Keratinocyte (primary cell): ENCODE measurements around the gene ORC2. TPM values are rescaled to one million over a fixed set of nuclear protein-coding genes. Genes with fewer than 3 reads are reported as not detected.

Source experiments
- DNase-seq: peaks from one replicate; pipeline ENCODE4 v3.0.0-alpha.2; 2011; ENCODE audit warnings: low read depth, missing footprints, low spot score
- FAIRE-seq: peaks from 2 replicates; lab custom pipeline; 2011; peaks lifted over from hg19 to GRCh38; lab: Jason Lieb, UNC
- H2AFZ ChIP-seq: 2 replicates; pipeline ENCODE4 v1.6.0; 2012; ENCODE audit warnings: low read length, control low read depth, inconsistent platforms; ENCODE audit not compliant: control insufficient read depth
- H3K27ac ChIP-seq: 2 replicates; pipeline ENCODE4 v1.5.1; 2011; ENCODE audit warnings: low read length; ENCODE audit not compliant: control insufficient read depth, insufficient read depth
- H3K27me3 ChIP-seq: 3 replicates; pipeline ENCODE4 v1.6.0; 2011; ENCODE audit warnings: low read length; ENCODE audit not compliant: control insufficient read depth, insufficient read depth; ENCODE audit errors: extremely low read depth
- H3K36me3 ChIP-seq, 2 experiments: 2 replicates in 1 of 2; 3 replicates in 1 of 2; pipeline ENCODE4 v1.5.1; 2011; ENCODE audit warnings: low read length in 2 of 2, mild to moderate bottlenecking in 1 of 2; ENCODE audit not compliant: control insufficient read depth in 2 of 2, insufficient read depth in 2 of 2; ENCODE audit errors: extremely low read depth in 1 of 2
- H3K4me1 ChIP-seq: 3 replicates; pipeline ENCODE4 v1.5.1; 2011; ENCODE audit warnings: low read length; ENCODE audit not compliant: control insufficient read depth, insufficient read depth; ENCODE audit errors: extremely low read depth
- H3K4me2 ChIP-seq: 3 replicates; pipeline ENCODE4 v1.6.0; 2011; ENCODE audit warnings: low read depth, low read length; ENCODE audit not compliant: control insufficient read depth, insufficient read depth; ENCODE audit errors: extremely low read depth
- H3K4me3 ChIP-seq, 3 experiments: fragments of 200-600 bp in 1 of 3; sonication (generic) in 1 of 3; 2 replicates in 2 of 3; 3 replicates in 1 of 3; pipeline ENCODE4 v1.5.1; 2011 to 2016; ENCODE audit warnings: low read length in 3 of 3, mild to moderate bottlenecking in 3 of 3, control low read depth in 2 of 3, inconsistent platforms in 1 of 3, low read depth in 1 of 3, mixed read lengths in 1 of 3, mixed run types in 1 of 3, moderate library complexity in 1 of 3; ENCODE audit not compliant: control insufficient read depth in 2 of 3, insufficient read depth in 2 of 3; ENCODE audit errors: extremely low read depth in 1 of 3
- H3K79me2 ChIP-seq: 2 replicates; pipeline ENCODE4 v1.6.0; 2012; ENCODE audit warnings: low read length; ENCODE audit not compliant: control insufficient read depth, insufficient read depth
- H3K9ac ChIP-seq: 3 replicates; pipeline ENCODE4 v1.6.0; 2011; ENCODE audit warnings: low read length; ENCODE audit not compliant: control insufficient read depth, insufficient read depth; ENCODE audit errors: extremely low read depth
- H3K9me1 ChIP-seq: 3 replicates; pipeline ENCODE4 v1.6.0; 2011; ENCODE audit warnings: low read length; ENCODE audit not compliant: control insufficient read depth, insufficient read depth; ENCODE audit errors: extremely low read depth
- H3K9me3 ChIP-seq: 2 replicates; pipeline ENCODE4 v1.5.1; 2012; ENCODE audit warnings: low read depth, low read length; ENCODE audit not compliant: control insufficient read depth
- H4K20me1 ChIP-seq: 3 replicates; pipeline ENCODE4 v1.6.0; 2011; ENCODE audit warnings: low read length; ENCODE audit not compliant: control insufficient read depth, insufficient read depth; ENCODE audit errors: extremely low read depth
- CTCF ChIP-seq, 3 experiments: IDR thresholded peaks in 1 of 3; conservative IDR thresholded peaks in 1 of 3; optimal IDR thresholded peaks in 1 of 3; 2 replicates in 2 of 3; 3 replicates in 1 of 3; pipeline versions ENCODE3 to v1.5.1; 2011; ENCODE audit warnings: low read length in 3 of 3, mild to moderate bottlenecking in 3 of 3, moderate library complexity in 2 of 3, control low read depth in 1 of 3, inconsistent platforms in 1 of 3; ENCODE audit not compliant: insufficient read depth in 2 of 3; ENCODE audit errors: extremely low read depth in 1 of 3
- EZH2 ChIP-seq: IDR thresholded peaks from one replicate; pipeline ENCODE4 v1.6.1; 2012; ENCODE audit warnings: inconsistent platforms, mild to moderate bottlenecking, low read length, moderate library complexity
- dilution Hi-C: fragments of 300-500 bp; cut with MboI; formaldehyde crosslinking; loops from one replicate; pipeline ENCODE4 v1.7.0; 2020; ENCODE audit warnings: low sequenced_read_pairs; ENCODE audit not compliant: extremely low pct_ligation_motif_present
- polyA plus RNA-seq, 5 experiments: library from polyadenylated mRNA; depleted of rRNA in 3 of 5; stranded (reverse) in 3 of 5; stranded (forward) in 1 of 5; unstranded in 1 of 5; fragments of >200 nt; gene quantifications; 1 replicate in 1 of 5; 2 replicates in 3 of 5; 3 replicates in 1 of 5; pipeline versions ENCODE4 v1.2.1 to v1.2.3, GENCODE V29; 2011 to 2012; ENCODE audit warnings: missing spikeins in 2 of 5, low read depth in 1 of 5, low replicate concordance in 1 of 5

Gene ORC2
- polyA plus RNA-seq, 1 donor (not counting 4 experiments of a cell fraction or from before 2014, with no cell fraction given) = 13.5 TPM

GRCh38 chr2:201007584-201007998 lies 44.1 kb upstream of the ORC2 start:
- no peaks in the 10 kb centered on the region for H3K79me2 ChIP-seq
- no peak overlapping the region for H3K27ac ChIP-seq
- no peaks in the 10 kb centered on the region for H3K9me1 ChIP-seq
- dilution Hi-C loops = no loop called here
- no peaks in the 10 kb centered on the region for H3K4me1 ChIP-seq
- no peak overlapping the region for H3K9ac ChIP-seq
- TF ChIP-seq EZH2 (no peak), CTCF (optimal IDR thresholded peaks at IDR 0.05 in 1 of 3, IDR thresholded peaks at IDR 0.05 in 1 of 3, conservative IDR thresholded peaks at IDR 0.05 in 1 of 3; ENCODE audit: extremely low read depth in 1 of 3, insufficient read depth in 2 of 3, low read length in 3 of 3) (no peak)
- no peak overlapping the region for H3K4me2 ChIP-seq
- FAIRE-seq (no peak), DNase-seq (no peak)
- H3K4me3 ChIP-seq = no peak overlapping the region
- no peak overlapping the region for H2AFZ ChIP-seq
- H3K36me3 ChIP-seq = peaks cover 2 to 3% of the 10 kb centered on the region in 2 experiments
- no peaks in the 10 kb centered on the region for H4K20me1 ChIP-seq
- no peaks in the 10 kb centered on the region for H3K9me3 ChIP-seq
- no peaks in the 10 kb centered on the region for H3K27me3 ChIP-seq

- Histone ChIP-seq H3K9me3 (no peaks in the 10 kb centered on the region), H2AFZ (no peak overlapping the region), H3K4me1 (no peaks in the 10 kb centered on the region), H3K27me3 (no peaks in the 10 kb centered on the region), H3K4me3 (no peak overlapping the region), H3K9me1 (no peaks in the 10 kb centered on the region), H4K20me1 (no peaks in the 10 kb centered on the region), H3K4me2 (no peak overlapping the region), H3K27ac (no peak overlapping the region), H3K36me3 (peaks cover 2 to 3% of the 10 kb centered on the region in 2 experiments), H3K79me2 (no peaks in the 10 kb centered on the region), H3K9ac (no peak overlapping the region)
- DNase-seq = no peak
- TF ChIP-seq EZH2 = no peak
- TF ChIP-seq CTCF (optimal IDR thresholded peaks at IDR 0.05 in 1 of 3, IDR thresholded peaks at IDR 0.05 in 1 of 3, conservative IDR thresholded peaks at IDR 0.05 in 1 of 3; ENCODE audit: extremely low read depth in 1 of 3, insufficient read depth in 2 of 3, low read length in 3 of 3) = no peak
- no peak for FAIRE-seq
- dilution Hi-C loops = no loop called here
Observed at GRCh38 chr2:201006704-201007103, 43.2 kb upstream of the ORC2 start.
